ENCODE measurements around the gene SLC10A7.

DNA sequence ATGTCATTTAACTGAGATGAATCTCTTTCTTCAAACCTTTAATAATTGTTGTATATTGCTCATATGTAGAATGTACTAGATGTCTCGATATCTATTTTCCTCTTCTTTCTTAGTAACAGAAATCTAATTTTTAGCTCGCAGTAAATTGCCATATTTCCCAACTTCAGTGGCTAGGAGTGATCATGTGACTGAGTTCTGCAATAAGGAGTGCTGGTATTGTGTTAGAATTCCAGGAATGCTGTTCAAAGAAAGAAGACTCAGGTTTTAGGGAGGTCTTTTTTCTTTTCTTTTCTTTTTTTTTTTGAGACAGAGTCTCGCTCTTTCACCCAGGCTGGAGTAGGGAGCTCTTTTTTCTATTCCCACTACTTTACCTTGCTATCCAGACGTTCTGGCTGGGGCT, 81.7 kb downstream of the SLC10A7 start:
- TF ChIP-seq CTCF (conservative IDR thresholded peaks at IDR 0.05; ENCODE audit: low read depth in 2 of 2) (no peak), EZH2 (IDR thresholded peaks at IDR 0.05; ENCODE audit: low read depth, unreplicated experiment) (no peak), EZH2phosphoT487 (IDR thresholded peaks at IDR 0.05; ENCODE audit: unreplicated experiment) (no peak), POLR2AphosphoS5 (IDR thresholded peaks at IDR 0.05; ENCODE audit: low read depth) (no peak), CREB1 (CRISPR knock-in tag; IDR thresholded peaks at IDR 0.05; ENCODE audit: low read depth) (no peak), ZNF114 (CRISPR knock-in tag; IDR thresholded peaks at IDR 0.05) (no peak), STAT1 (IDR thresholded peaks at IDR 0.05; ENCODE audit: unreplicated experiment) (no peak), NANOG (IDR thresholded peaks at IDR 0.05; ENCODE audit: borderline replicate concordance) (no peak), JUNB (IDR thresholded peaks at IDR 0.05; ENCODE audit: unreplicated experiment) (no peak)
- TF ChIP-seq, protein P1, sequence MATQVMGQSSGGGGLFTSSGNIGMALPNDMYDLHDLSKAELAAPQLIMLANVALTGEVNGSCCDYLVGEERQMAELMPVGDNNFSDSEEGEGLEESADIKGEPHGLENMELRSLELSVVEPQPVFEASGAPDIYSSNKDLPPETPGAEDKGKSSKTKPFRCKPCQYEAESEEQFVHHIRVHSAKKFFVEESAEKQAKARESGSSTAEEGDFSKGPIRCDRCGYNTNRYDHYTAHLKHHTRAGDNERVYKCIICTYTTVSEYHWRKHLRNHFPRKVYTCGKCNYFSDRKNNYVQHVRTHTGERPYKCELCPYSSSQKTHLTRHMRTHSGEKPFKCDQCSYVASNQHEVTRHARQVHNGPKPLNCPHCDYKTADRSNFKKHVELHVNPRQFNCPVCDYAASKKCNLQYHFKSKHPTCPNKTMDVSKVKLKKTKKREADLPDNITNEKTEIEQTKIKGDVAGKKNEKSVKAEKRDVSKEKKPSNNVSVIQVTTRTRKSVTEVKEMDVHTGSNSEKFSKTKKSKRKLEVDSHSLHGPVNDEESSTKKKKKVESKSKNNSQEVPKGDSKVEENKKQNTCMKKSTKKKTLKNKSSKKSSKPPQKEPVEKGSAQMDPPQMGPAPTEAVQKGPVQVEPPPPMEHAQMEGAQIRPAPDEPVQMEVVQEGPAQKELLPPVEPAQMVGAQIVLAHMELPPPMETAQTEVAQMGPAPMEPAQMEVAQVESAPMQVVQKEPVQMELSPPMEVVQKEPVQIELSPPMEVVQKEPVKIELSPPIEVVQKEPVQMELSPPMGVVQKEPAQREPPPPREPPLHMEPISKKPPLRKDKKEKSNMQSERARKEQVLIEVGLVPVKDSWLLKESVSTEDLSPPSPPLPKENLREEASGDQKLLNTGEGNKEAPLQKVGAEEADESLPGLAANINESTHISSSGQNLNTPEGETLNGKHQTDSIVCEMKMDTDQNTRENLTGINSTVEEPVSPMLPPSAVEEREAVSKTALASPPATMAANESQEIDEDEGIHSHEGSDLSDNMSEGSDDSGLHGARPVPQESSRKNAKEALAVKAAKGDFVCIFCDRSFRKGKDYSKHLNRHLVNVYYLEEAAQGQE (IDR thresholded peaks at IDR 0.05; ENCODE audit: unreplicated experiment), result no peak
- TF ChIP-seq, protein P2, sequence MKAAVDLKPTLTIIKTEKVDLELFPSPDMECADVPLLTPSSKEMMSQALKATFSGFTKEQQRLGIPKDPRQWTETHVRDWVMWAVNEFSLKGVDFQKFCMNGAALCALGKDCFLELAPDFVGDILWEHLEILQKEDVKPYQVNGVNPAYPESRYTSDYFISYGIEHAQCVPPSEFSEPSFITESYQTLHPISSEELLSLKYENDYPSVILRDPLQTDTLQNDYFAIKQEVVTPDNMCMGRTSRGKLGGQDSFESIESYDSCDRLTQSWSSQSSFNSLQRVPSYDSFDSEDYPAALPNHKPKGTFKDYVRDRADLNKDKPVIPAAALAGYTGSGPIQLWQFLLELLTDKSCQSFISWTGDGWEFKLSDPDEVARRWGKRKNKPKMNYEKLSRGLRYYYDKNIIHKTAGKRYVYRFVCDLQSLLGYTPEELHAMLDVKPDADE (IDR thresholded peaks at IDR 0.05), result no peak

All from GM23338 (cell line).